NCI-H2029 (cell line): ENCODE data around the gene KIRREL1.
"Not testable (repeated sequence)": the region's sequence is repeated elsewhere in the genome, so short reads cannot be mapped to it uniquely, and the experiment has no call there.

Experiments
- DNase-seq: peaks from one replicate; lab custom pipeline; 2025; lab: John Stamatoyannopoulos, UW

The KIRREL1 gene

DNA sequence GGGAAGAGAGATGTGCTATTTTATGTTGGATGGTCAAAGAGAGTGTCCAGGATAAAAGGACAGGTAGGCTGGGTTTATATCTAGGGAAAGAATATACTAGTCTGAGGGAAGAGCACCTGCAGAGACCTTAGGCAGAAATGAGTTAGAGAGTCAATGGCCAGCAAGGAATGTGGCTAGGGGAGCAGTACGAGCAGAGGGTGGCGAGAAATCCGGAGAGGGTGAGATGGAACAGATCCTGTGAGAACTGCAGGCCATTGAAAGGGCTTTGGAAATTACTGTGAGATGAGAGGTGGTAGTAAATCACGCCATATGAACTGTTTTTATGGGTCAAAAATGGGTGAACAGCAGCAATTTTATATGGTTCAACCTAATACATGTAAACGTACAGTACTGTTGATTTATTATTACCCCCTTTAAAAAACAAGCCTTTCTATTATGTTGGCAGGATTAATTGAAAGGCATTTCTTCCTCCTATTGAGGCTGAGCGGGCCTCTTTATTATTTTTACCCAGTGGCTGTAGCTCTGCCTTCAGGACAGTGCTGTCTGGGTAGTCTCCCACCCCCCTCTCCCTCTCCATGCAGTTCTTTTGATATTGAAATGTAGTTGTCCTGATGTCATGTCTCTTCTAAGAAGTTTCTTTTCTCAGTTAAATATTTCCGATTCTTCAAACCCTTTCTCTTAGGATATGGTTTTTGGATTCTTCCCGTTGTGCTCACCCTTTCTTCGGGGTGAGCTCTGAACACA is 112.1 kb downstream of the KIRREL1 start:
- no peak for DNase-seq

DNA sequence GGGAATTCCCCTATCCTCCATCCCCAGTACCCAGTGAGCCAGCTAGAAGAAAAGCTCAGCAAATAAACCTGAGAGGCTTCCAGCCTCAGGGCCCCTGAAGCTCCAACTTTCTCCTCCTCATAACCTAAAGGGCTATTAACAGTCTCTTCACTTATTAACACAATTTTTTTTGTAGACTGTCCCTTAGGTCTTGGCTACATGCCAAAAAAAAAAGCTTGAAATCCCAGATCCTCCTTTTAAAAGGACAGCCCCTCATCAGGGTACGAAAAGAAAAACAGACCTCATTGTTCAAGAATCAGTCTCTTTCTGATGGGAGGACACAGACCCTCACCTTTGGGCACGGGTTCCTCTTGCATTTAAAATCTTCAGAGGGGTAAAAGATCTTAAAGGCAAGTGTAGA is 114.5 kb downstream of the KIRREL1 start:
- no peak for DNase-seq

- no peak for DNase-seq
Observed at GRCh38 chr1:158112994-158113758, 119.7 kb downstream of the KIRREL1 start.

- DNase-seq = no peak
Observed at GRCh38 chr1:158113759-158114127, 120.3 kb downstream of the KIRREL1 start.

DNA sequence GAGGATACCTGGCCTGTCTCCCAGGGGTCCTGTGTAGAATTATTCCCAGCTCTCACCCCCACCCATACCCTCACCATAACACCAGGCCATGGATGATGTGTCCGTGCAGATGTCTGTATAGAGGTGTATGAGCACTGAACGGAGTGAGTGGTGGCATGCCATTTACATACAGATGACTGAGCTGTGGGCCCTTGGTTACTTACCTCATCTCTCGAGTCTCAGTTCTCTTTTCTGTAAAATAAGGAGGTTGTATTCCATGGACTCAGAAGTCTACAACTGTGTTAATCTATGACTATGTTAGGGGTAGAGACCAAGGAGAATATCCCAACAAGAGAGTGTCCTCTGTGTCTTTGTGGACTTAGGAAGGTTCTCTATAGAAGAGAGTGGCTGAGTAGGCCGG is 121.7 kb downstream of the KIRREL1 start:
- DNase-seq = no peak

DNA sequence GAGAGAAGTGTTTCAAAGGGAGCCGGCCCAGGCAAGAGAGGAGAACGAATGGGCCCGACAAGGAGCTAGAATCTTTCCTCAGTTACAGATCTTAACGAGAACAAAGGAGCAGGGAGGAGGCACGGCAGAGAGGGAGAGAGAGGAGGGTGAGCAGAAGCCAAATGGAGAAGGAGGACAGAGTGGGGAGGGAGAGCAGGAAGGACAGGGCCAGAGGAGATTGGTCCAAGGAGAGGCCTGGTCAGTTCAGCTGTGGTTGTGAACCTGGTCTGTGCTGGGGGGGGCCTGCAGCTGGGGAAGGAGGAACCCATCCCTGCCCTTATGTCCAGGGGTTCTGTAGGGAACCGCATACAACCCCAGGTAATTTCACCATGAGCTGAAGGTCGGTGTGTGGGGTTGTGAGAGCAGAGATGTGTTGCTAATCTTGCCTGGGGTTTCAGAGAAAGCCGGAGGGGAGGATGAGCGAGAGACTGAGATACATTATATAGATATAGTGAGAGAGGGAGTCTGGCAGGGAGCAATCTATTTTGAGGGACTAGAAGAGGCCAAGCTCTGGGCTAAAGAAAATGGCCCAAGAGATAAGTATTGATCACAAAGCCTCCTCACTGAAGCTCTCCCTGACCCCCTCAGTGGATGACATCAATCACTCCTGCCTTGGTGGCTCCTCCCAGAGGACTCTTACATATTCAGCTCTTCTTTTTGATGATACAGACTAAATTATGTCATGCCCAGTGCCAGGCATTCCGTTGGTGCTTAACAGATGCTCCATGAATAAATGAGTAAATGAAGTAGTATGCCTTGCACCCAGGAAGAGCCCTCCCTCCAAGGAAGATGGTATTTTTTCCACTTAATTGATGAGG is 123.1 kb downstream of the KIRREL1 start:
- no peak for DNase-seq

- DNase-seq = no peak
Observed at GRCh38 chr1:158117854-158118704, 124.6 kb downstream of the KIRREL1 start.

DNA sequence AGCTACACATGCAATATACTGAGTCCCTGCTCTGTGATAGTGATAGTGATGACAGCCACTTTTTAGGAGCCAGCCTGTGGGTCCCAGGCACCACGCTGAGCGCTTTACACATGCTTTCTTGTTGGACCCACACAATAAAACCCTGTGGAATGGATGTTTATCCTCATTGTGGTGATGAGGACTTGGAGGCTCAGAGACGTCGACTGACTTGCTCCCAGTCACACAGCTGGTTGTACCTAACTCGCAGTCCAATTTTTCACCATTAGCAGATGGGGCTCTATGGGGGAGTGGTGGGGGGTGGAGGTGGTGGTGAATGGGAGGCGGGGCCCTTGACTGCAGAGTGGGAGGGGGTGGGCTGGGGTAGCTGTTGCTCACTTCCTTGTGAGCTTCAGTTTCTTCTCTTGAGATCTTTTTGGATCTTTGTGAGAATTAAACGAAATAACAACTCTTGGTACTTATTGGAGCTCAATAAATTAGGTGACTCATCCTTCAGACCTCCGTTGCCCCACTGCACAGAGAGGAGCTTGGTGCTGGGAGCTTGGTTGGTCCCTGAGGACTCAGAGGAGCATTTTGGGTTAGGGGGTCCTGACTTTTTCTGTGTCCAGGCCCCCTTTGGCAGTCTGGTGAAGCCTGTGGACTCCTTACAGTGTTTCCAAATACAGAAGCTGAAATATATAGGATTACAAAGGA is 125.4 kb downstream of the KIRREL1 start:
- DNase-seq = no peak

- DNase-seq = no peak
Observed at GRCh38 chr1:158119976-158120653, 126.7 kb downstream of the KIRREL1 start.

GRCh38 chr1:158121604-158122254 is 128.3 kb downstream of the KIRREL1 start:
- DNase-seq = peak; percentile 36

DNA sequence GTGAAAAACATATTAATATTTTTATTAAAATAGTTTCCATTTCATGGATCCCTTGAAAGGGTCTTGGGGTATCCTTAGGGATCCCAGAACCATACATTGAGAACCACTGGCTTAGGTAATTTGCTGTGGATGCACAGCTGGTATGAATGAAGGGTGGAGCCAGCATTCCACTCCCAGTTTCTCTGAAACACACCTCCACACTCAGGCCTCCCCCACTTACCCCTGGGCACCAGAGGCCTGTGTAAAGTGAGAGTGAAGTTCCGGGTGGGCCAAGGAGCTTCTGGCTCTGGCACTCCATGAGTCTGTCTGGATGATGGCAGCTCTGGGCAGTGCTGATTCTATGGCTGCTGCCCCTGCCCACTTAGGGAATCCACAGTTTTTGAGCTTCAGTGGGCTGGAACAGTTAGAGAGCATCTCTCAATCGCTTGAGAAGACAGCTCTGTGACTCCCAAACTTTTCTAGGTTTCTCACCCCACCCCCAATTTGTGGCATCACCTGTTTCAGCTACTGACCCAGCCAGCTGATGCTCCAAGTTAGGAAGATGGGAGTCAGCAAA is 129.5 kb downstream of the KIRREL1 start:
- no peak for DNase-seq

DNA sequence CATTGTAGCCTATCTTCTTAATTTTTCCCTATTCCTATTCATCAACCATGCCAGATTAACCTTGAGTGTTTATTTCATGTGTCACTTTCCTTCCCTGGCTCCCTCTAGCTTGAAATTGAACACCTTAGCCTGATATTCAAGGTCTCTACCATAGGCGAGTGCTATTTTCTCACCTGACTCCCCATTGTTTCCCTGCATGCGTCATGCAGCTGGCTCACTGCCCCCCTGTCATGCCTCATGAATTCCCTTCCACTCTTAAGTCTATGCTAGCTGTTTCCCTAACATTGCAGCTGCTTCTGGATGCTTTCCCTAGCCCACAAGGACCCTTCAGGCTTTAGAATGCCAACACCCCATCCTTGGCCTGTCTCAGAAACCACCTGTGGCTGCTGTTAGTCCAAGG is 130.6 kb downstream of the KIRREL1 start:
- peak; percentile 95 for DNase-seq

GRCh38 chr1:158124999-158125398 is 131.6 kb downstream of the KIRREL1 start:
- peak; percentile 94 for DNase-seq

- DNase-seq = no peak
Observed at GRCh38 chr1:158126425-158126824, 133.0 kb downstream of the KIRREL1 start.

DNA sequence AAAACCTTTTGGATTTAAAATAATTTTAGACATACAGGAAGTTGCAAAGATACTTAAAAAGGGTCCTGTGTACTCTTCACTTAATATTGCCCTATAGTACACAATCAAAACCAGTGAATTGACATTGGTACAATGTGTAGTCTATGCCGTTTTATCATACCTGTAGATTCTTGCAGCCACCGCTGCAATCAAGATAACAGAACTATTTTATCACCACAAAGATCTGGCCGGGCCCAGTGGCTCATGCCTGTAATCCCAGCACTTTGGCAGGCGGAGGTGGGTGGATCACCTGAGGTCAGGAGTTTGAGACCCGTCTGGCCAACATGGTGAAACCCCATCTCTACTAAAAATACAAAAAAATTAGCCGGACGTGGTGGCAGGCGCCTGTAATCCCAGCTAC is 135.1 kb downstream of the KIRREL1 start:
- not testable (repeated sequence) for DNase-seq

- no peak for DNase-seq
Observed at GRCh38 chr1:158131217-158131616, 137.8 kb downstream of the KIRREL1 start.

- no peak for DNase-seq
Observed at GRCh38 chr1:158140764-158141192, 147.3 kb downstream of the KIRREL1 start.

- DNase-seq = no peak
Observed at GRCh38 chr1:158145173-158145719, 151.8 kb downstream of the KIRREL1 start.

GRCh38 chr1:158146165-158146564 is 152.7 kb downstream of the KIRREL1 start:
- no peak for DNase-seq
